ENCODE measurements around the gene RTP2. TPM values are rescaled to one million over a fixed set of nuclear protein-coding genes. Genes with fewer than 3 reads are reported as not detected.
A peak's percentile ranks its signal among the peaks of the same experiment; 100 is the strongest.

Gene RTP2
- total and polyA plus RNA-seq, 2 experiments from 2014 or later: not detected

DNA sequence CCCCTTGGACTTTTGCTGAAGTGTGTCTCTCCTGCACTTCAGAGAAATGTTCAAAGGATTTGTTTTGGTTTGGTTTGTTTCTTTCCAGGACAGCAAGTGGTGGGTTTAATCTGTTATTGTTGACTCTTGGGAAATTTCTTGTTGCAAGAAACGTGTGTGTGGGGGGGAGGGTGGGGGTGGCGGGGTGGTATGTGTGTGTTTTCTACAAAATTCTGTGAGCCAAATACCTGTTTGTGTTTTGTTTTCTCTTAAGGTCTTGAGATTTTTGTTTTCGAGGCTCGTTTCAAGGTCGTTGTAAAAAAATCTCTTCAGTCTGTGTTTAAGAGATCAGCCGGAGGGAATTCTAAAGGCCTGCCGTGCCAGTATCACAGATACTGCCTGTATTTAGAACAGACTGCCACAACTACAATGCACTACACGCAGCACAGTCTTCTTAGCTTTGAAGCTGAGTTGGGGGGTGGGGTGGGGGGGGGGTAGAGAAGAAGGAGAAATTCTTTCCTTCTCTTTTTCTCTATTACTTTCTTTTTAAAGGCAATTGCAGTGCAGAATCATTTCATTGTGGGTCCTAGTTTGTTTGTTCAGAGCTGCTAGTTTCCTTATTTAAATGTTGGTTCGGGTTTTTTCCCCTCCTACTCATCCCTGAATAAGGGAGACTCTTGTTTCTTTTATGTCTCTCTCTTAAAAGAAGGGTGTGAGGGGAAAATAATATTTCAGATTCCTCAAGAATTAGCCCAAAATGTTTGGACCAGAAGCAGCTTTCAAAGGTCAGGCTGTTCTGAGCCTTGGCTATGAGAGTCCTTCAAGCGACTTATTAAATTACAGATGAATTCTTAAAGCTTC is 44.3 kb upstream of the RTP2 start:
- H3F3A ChIP-seq (replicated peaks; ENCODE audit: low read depth): no peaks in the 10 kb centered on the region
- Mint-ChIP-seq H3K27ac (peak overlapping the region; percentile 100), H3K27me3 (ENCODE audit: insufficient read depth, low read depth, poor library complexity) (peaks cover 22% of the 10 kb centered on the region), H3K9me3 (no peaks in the 10 kb centered on the region), H3K4me3 (peak overlapping the region; percentile 91), H3K36me3 (ENCODE audit: low read depth) (no peaks in the 10 kb centered on the region; the same call in 2 of the 3 replicates), H3K4me1 (peaks cover 69% of the 10 kb centered on the region)
- DNase-seq (ENCODE audit: low spot score): peak; percentile 69
- H4K20me1 ChIP-seq (replicated peaks; ENCODE audit: insufficient read depth): no peaks in the 10 kb centered on the region
- H3K4me2 ChIP-seq: peak overlapping the region; percentile 92
- H3K27ac ChIP-seq (ENCODE audit: low read depth): peak overlapping the region; percentile 95
- H3K9me2 ChIP-seq (ENCODE audit: insufficient read depth): no peaks in the 10 kb centered on the region
- no peaks in the 10 kb centered on the region for H3K36me3 ChIP-seq (ENCODE audit: insufficient read depth)
- TF ChIP-seq NANOG (IDR thresholded peaks at IDR 0.05; ENCODE audit: borderline replicate concordance) (no peak), ZNF331 (CRISPR knock-in tag; IDR thresholded peaks at IDR 0.05; ENCODE audit: low read depth) (no peak), EZH2phosphoT487 (IDR thresholded peaks at IDR 0.05; ENCODE audit: unreplicated experiment) (no peak), EZH2 (IDR thresholded peaks at IDR 0.05; ENCODE audit: low read depth, unreplicated experiment) (no peak), ZNF114 (CRISPR knock-in tag; IDR thresholded peaks at IDR 0.05) (no peak), POLR2AphosphoS5 (IDR thresholded peaks at IDR 0.05; ENCODE audit: low read depth) (no peak), JUNB (IDR thresholded peaks at IDR 0.05; ENCODE audit: unreplicated experiment) (no peak), STAT1 (IDR thresholded peaks at IDR 0.05; ENCODE audit: unreplicated experiment) (no peak), CREB1 (CRISPR knock-in tag; IDR thresholded peaks at IDR 0.05; ENCODE audit: low read depth) (no peak)
- TF ChIP-seq, protein P1, sequence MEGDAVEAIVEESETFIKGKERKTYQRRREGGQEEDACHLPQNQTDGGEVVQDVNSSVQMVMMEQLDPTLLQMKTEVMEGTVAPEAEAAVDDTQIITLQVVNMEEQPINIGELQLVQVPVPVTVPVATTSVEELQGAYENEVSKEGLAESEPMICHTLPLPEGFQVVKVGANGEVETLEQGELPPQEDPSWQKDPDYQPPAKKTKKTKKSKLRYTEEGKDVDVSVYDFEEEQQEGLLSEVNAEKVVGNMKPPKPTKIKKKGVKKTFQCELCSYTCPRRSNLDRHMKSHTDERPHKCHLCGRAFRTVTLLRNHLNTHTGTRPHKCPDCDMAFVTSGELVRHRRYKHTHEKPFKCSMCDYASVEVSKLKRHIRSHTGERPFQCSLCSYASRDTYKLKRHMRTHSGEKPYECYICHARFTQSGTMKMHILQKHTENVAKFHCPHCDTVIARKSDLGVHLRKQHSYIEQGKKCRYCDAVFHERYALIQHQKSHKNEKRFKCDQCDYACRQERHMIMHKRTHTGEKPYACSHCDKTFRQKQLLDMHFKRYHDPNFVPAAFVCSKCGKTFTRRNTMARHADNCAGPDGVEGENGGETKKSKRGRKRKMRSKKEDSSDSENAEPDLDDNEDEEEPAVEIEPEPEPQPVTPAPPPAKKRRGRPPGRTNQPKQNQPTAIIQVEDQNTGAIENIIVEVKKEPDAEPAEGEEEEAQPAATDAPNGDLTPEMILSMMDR (conservative IDR thresholded peaks at IDR 0.05; ENCODE audit: low read depth in 2 of 2): no peak
- TF ChIP-seq, protein P2, sequence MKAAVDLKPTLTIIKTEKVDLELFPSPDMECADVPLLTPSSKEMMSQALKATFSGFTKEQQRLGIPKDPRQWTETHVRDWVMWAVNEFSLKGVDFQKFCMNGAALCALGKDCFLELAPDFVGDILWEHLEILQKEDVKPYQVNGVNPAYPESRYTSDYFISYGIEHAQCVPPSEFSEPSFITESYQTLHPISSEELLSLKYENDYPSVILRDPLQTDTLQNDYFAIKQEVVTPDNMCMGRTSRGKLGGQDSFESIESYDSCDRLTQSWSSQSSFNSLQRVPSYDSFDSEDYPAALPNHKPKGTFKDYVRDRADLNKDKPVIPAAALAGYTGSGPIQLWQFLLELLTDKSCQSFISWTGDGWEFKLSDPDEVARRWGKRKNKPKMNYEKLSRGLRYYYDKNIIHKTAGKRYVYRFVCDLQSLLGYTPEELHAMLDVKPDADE (IDR thresholded peaks at IDR 0.05): no peak
- TF ChIP-seq, protein P3, sequence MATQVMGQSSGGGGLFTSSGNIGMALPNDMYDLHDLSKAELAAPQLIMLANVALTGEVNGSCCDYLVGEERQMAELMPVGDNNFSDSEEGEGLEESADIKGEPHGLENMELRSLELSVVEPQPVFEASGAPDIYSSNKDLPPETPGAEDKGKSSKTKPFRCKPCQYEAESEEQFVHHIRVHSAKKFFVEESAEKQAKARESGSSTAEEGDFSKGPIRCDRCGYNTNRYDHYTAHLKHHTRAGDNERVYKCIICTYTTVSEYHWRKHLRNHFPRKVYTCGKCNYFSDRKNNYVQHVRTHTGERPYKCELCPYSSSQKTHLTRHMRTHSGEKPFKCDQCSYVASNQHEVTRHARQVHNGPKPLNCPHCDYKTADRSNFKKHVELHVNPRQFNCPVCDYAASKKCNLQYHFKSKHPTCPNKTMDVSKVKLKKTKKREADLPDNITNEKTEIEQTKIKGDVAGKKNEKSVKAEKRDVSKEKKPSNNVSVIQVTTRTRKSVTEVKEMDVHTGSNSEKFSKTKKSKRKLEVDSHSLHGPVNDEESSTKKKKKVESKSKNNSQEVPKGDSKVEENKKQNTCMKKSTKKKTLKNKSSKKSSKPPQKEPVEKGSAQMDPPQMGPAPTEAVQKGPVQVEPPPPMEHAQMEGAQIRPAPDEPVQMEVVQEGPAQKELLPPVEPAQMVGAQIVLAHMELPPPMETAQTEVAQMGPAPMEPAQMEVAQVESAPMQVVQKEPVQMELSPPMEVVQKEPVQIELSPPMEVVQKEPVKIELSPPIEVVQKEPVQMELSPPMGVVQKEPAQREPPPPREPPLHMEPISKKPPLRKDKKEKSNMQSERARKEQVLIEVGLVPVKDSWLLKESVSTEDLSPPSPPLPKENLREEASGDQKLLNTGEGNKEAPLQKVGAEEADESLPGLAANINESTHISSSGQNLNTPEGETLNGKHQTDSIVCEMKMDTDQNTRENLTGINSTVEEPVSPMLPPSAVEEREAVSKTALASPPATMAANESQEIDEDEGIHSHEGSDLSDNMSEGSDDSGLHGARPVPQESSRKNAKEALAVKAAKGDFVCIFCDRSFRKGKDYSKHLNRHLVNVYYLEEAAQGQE (IDR thresholded peaks at IDR 0.05; ENCODE audit: unreplicated experiment): no peak
- TF ChIP-seq, protein P4, sequence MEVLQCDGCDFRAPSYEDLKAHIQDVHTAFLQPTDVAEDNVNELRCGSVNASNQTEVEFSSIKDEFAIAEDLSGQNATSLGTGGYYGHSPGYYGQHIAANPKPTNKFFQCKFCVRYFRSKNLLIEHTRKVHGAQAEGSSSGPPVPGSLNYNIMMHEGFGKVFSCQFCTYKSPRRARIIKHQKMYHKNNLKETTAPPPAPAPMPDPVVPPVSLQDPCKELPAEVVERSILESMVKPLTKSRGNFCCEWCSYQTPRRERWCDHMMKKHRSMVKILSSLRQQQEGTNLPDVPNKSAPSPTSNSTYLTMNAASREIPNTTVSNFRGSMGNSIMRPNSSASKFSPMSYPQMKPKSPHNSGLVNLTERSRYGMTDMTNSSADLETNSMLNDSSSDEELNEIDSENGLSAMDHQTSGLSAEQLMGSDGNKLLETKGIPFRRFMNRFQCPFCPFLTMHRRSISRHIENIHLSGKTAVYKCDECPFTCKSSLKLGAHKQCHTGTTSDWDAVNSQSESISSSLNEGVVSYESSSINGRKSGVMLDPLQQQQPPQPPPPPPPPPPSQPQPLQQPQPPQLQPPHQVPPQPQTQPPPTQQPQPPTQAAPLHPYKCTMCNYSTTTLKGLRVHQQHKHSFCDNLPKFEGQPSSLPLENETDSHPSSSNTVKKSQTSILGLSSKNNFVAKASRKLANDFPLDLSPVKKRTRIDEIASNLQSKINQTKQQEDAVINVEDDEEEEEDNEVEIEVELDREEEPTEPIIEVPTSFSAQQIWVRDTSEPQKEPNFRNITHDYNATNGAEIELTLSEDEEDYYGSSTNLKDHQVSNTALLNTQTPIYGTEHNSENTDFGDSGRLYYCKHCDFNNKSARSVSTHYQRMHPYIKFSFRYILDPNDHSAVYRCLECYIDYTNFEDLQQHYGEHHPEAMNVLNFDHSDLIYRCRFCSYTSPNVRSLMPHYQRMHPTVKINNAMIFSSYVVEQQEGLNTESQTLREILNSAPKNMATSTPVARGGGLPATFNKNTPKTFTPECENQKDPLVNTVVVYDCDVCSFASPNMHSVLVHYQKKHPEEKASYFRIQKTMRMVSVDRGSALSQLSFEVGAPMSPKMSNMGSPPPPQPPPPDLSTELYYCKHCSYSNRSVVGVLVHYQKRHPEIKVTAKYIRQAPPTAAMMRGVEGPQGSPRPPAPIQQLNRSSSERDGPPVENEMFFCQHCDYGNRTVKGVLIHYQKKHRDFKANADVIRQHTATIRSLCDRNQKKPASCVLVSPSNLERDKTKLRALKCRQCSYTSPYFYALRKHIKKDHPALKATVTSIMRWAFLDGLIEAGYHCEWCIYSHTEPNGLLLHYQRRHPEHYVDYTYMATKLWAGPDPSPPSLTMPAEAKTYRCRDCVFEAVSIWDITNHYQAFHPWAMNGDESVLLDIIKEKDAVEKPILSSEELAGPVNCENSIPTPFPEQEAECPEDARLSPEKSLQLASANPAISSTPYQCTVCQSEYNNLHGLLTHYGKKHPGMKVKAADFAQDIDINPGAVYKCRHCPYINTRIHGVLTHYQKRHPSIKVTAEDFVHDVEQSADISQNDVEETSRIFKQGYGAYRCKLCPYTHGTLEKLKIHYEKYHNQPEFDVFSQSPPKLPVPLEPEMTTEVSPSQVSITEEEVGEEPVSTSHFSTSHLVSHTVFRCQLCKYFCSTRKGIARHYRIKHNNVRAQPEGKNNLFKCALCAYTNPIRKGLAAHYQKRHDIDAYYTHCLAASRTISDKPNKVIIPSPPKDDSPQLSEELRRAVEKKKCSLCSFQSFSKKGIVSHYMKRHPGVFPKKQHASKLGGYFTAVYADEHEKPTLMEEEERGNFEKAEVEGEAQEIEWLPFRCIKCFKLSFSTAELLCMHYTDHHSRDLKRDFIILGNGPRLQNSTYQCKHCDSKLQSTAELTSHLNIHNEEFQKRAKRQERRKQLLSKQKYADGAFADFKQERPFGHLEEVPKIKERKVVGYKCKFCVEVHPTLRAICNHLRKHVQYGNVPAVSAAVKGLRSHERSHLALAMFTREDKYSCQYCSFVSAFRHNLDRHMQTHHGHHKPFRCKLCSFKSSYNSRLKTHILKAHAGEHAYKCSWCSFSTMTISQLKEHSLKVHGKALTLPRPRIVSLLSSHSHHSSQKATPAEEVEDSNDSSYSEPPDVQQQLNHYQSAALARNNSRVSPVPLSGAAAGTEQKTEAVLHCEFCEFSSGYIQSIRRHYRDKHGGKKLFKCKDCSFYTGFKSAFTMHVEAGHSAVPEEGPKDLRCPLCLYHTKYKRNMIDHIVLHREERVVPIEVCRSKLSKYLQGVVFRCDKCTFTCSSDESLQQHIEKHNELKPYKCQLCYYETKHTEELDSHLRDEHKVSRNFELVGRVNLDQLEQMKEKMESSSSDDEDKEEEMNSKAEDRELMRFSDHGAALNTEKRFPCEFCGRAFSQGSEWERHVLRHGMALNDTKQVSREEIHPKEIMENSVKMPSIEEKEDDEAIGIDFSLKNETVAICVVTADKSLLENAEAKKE (CRISPR knock-in tag; IDR thresholded peaks at IDR 0.05): no peak
- H3K4me1 ChIP-seq (ENCODE audit: insufficient read depth): peaks cover 44% of the 10 kb centered on the region
- H3K4me3 ChIP-seq: peak overlapping the region; percentile 83
- 0 out of 2 replicates have a peak, but pooled peaks cover 3% of the 10 kb centered on the region for H3K79me2 ChIP-seq (replicated peaks; ENCODE audit: insufficient read depth)
- ATAC-seq: peak; percentile 3; the same call in 1 of the 3 replicates
- peaks cover 27% of the 10 kb centered on the region for H3K27me3 ChIP-seq (ENCODE audit: insufficient read depth)
- no peak overlapping the region for H2AFZ ChIP-seq

Measured in GM23338 (cell line).